Measurements from ENCODE around the gene ATP1A1. TPM values are rescaled to one million over a fixed set of nuclear protein-coding genes. Genes with fewer than 3 reads are reported as not detected.

The ATP1A1 gene
- total and polyA plus RNA-seq, 9 of the 15 experiments (the other 6 are each of a cell fraction or from before 2014, with no cell fraction given), result 99.3 to 513 (median 234) TPM

DNA sequence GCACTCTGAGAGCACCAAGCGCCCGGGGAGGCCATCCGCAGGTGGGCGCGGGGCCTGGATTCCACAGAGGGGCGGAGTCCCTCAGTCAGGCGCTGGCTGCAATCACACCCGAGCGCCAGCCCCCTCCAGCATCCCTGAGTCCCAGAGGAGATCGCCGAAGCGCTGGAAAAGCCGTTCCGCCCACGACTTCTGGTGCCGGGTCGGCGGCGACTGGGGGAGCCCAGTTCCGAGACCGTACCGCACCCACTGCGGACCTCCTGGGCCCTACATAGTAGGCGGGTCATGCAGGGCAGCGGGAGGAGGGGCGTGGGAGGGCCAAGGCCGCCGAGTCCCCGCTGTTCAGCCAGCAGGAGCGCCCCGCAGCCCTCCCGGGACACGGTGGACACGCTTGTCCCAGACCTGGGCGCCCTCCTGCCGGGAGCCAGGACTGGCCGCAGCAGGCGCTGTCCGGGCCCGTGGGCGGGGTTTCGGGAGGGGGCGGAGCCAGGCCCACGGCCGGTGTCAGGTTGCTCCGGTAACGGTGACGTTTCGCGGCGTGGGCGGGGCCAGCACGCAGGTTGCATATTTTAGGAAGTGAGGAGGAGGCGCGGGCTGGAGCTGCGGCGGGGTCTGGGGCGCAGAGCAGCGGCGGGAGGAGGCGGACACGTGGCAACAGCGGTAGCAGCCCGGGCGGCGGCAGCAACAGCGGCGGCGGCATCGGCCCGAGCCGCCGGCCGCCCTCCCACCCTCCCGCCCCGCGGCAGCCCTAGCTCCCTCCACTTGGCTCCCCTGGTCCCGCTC is at the start of gene ATP1A1 (continued):
- TF ChIP-seq, protein P1, sequence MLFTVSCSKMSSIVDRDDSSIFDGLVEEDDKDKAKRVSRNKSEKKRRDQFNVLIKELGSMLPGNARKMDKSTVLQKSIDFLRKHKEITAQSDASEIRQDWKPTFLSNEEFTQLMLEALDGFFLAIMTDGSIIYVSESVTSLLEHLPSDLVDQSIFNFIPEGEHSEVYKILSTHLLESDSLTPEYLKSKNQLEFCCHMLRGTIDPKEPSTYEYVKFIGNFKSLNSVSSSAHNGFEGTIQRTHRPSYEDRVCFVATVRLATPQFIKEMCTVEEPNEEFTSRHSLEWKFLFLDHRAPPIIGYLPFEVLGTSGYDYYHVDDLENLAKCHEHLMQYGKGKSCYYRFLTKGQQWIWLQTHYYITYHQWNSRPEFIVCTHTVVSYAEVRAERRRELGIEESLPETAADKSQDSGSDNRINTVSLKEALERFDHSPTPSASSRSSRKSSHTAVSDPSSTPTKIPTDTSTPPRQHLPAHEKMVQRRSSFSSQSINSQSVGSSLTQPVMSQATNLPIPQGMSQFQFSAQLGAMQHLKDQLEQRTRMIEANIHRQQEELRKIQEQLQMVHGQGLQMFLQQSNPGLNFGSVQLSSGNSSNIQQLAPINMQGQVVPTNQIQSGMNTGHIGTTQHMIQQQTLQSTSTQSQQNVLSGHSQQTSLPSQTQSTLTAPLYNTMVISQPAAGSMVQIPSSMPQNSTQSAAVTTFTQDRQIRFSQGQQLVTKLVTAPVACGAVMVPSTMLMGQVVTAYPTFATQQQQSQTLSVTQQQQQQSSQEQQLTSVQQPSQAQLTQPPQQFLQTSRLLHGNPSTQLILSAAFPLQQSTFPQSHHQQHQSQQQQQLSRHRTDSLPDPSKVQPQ (CRISPR knock-in tag; IDR thresholded peaks at IDR 0.05; ENCODE audit: borderline replicate concordance), result no peak
- TF ChIP-seq, protein P2, sequence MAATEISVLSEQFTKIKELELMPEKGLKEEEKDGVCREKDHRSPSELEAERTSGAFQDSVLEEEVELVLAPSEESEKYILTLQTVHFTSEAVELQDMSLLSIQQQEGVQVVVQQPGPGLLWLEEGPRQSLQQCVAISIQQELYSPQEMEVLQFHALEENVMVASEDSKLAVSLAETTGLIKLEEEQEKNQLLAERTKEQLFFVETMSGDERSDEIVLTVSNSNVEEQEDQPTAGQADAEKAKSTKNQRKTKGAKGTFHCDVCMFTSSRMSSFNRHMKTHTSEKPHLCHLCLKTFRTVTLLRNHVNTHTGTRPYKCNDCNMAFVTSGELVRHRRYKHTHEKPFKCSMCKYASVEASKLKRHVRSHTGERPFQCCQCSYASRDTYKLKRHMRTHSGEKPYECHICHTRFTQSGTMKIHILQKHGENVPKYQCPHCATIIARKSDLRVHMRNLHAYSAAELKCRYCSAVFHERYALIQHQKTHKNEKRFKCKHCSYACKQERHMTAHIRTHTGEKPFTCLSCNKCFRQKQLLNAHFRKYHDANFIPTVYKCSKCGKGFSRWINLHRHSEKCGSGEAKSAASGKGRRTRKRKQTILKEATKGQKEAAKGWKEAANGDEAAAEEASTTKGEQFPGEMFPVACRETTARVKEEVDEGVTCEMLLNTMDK (IDR thresholded peaks at IDR 0.05; ENCODE audit: borderline replicate concordance, insufficient read depth, low read depth, low read length, poor library complexity, severe bottlenecking), result no peak

DNA sequence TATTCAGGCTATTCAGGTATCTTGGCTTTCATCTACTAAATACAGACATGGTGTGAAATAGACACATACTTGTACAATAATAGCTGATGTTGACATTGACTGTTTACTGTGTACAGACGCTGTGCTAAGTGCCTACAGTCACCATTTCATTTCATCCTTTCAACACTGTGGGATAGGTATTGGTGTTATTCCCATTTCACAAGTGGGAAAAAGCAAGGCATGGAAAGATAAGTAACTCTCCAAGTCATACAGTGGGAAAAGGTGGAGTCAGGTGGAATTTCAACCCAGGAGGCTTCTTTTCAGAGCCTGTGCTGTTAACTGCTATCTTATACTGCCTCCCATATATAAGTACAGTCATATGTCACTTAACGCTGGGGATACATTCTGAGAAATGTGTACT is 49.6 kb upstream of the ATP1A1 start:
- BruUV-seq (replicated peaks), result no TSS peak
- CTCF ChIA-PET (ENCODE audit: low intra/inter-chr PET ratio), result no interaction called here
- Histone ChIP-seq H3K36me3 (ENCODE audit: control insufficient read depth, insufficient read depth, low read length) (no peaks in the 10 kb centered on the region), H4K20me1 (replicated peaks; ENCODE audit: control insufficient read depth, insufficient read depth, low read length) (no peaks in the 10 kb centered on the region), H3K27ac (ENCODE audit: extremely low read depth, low read depth, low read length) (no peak overlapping the region), H3K9ac (ENCODE audit: insufficient read depth in 1 of 2, low read depth in 2 of 2, low read length in 2 of 2) (no peak overlapping the region), H3K27me3 (ENCODE audit: control insufficient read depth in 2 of 2, insufficient read depth in 2 of 2, low read length in 2 of 2) (no peaks in the 10 kb centered on the region), H3K4me2 (ENCODE audit: insufficient read depth, low read length) (no peak overlapping the region), H3K9me3 (replicated peaks; ENCODE audit: control insufficient read depth, insufficient read depth, low read depth, low read length) (no peaks in the 10 kb centered on the region), H3K79me2 (ENCODE audit: control insufficient read depth, insufficient read depth, low read length) (no peaks in the 10 kb centered on the region), H3K9me1 (ENCODE audit: control insufficient read depth, insufficient read depth, low read length) (no peaks in the 10 kb centered on the region), H3K4me3 (no peak overlapping the region), H2AFZ (ENCODE audit: low read depth, low read length) (no peak overlapping the region), H3K4me1 (replicated peaks in 1 of 2; ENCODE audit: control insufficient read depth in 2 of 2, insufficient read depth in 2 of 2, low read length in 2 of 2) (peaks cover 5 to 20% of the 10 kb centered on the region in 2 experiments; a peak in 3 of 5 replicates)
- POLR2A ChIA-PET, result interaction anchor here (1.0 to 1.6 kb wide), 2 partner anchors 9 to 12 kb away, joined by 3 read pairs; no protein-coding TSS in a partner anchor
- WGBS (ENCODE audit: insufficient coverage, low coverage, missing lambda C conversion rate), result 15% methylated on average over 2 of the region's 2 CpGs
- DNase-seq (ENCODE audit: extremely low read depth in 1 of 4, low spot score in 3 of 4) (no peak), FAIRE-seq (no peak), ATAC-seq (no peak)
- intact Hi-C loops (cut with micrococcal nuclease) (no loop called here), in situ Hi-C loops (cut with MboI) (no loop called here)
- no peak for TF ChIP-seq CREB1 (IDR thresholded peaks at IDR 0.05)
- no peak for TF ChIP-seq CREB1 (CRISPR knock-in tag; IDR thresholded peaks at IDR 0.05)
- no peak for TF ChIP-seq CEBPB (tag; IDR thresholded peaks at IDR 0.05)
- TF ChIP-seq, protein P3, sequence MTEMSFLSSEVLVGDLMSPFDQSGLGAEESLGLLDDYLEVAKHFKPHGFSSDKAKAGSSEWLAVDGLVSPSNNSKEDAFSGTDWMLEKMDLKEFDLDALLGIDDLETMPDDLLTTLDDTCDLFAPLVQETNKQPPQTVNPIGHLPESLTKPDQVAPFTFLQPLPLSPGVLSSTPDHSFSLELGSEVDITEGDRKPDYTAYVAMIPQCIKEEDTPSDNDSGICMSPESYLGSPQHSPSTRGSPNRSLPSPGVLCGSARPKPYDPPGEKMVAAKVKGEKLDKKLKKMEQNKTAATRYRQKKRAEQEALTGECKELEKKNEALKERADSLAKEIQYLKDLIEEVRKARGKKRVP (CRISPR knock-in tag; IDR thresholded peaks at IDR 0.05), result no peak
- no peak for TF ChIP-seq ATF7 (IDR thresholded peaks at IDR 0.05)
- TF ChIP-seq, protein P4, sequence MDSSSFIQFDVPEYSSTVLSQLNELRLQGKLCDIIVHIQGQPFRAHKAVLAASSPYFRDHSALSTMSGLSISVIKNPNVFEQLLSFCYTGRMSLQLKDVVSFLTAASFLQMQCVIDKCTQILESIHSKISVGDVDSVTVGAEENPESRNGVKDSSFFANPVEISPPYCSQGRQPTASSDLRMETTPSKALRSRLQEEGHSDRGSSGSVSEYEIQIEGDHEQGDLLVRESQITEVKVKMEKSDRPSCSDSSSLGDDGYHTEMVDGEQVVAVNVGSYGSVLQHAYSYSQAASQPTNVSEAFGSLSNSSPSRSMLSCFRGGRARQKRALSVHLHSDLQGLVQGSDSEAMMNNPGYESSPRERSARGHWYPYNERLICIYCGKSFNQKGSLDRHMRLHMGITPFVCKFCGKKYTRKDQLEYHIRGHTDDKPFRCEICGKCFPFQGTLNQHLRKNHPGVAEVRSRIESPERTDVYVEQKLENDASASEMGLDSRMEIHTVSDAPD (CRISPR knock-in tag; IDR thresholded peaks at IDR 0.05), result no peak
